ENCODE data around the gene SCG2.

DNA sequence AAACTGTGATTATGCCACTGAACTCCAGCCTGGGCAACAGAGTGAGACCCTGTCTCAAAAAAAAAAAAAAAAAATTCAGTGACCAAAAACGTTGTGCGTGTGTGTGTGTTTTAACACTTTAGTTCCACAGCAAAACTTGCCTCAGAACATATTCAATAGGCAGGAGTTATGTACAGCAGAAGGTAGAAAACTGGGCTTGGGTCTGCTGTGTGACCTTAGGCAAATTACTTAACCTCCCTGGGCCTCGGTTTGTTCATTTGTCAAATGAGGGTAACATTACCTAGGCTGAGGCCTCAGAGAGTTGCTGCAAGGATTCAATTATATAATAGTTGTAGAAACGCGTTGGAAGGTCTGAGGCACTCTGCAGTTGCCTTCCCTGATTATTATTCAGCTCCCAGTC, 10.3 kb upstream of the SCG2 start:
- TF ChIP-seq, protein P1, sequence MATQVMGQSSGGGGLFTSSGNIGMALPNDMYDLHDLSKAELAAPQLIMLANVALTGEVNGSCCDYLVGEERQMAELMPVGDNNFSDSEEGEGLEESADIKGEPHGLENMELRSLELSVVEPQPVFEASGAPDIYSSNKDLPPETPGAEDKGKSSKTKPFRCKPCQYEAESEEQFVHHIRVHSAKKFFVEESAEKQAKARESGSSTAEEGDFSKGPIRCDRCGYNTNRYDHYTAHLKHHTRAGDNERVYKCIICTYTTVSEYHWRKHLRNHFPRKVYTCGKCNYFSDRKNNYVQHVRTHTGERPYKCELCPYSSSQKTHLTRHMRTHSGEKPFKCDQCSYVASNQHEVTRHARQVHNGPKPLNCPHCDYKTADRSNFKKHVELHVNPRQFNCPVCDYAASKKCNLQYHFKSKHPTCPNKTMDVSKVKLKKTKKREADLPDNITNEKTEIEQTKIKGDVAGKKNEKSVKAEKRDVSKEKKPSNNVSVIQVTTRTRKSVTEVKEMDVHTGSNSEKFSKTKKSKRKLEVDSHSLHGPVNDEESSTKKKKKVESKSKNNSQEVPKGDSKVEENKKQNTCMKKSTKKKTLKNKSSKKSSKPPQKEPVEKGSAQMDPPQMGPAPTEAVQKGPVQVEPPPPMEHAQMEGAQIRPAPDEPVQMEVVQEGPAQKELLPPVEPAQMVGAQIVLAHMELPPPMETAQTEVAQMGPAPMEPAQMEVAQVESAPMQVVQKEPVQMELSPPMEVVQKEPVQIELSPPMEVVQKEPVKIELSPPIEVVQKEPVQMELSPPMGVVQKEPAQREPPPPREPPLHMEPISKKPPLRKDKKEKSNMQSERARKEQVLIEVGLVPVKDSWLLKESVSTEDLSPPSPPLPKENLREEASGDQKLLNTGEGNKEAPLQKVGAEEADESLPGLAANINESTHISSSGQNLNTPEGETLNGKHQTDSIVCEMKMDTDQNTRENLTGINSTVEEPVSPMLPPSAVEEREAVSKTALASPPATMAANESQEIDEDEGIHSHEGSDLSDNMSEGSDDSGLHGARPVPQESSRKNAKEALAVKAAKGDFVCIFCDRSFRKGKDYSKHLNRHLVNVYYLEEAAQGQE (tag by site-specific recombination; IDR thresholded peaks at IDR 0.05) = no peak
- TF ChIP-seq ZNF175 (tag by site-specific recombination; IDR thresholded peaks at IDR 0.05) (no peak), ZNF830 (tag by site-specific recombination; IDR thresholded peaks at IDR 0.05; ENCODE audit: low read depth) (no peak), RBAK (tag by site-specific recombination; IDR thresholded peaks at IDR 0.05) (no peak), ZNF777 (tag by site-specific recombination; IDR thresholded peaks at IDR 0.05; ENCODE audit: borderline replicate concordance) (no peak), ZNF792 (tag by site-specific recombination; IDR thresholded peaks at IDR 0.05) (no peak)
- TF ChIP-seq, protein P2, sequence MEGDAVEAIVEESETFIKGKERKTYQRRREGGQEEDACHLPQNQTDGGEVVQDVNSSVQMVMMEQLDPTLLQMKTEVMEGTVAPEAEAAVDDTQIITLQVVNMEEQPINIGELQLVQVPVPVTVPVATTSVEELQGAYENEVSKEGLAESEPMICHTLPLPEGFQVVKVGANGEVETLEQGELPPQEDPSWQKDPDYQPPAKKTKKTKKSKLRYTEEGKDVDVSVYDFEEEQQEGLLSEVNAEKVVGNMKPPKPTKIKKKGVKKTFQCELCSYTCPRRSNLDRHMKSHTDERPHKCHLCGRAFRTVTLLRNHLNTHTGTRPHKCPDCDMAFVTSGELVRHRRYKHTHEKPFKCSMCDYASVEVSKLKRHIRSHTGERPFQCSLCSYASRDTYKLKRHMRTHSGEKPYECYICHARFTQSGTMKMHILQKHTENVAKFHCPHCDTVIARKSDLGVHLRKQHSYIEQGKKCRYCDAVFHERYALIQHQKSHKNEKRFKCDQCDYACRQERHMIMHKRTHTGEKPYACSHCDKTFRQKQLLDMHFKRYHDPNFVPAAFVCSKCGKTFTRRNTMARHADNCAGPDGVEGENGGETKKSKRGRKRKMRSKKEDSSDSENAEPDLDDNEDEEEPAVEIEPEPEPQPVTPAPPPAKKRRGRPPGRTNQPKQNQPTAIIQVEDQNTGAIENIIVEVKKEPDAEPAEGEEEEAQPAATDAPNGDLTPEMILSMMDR (tag by site-specific recombination; IDR thresholded peaks at IDR 0.05) = no peak

Data from HEK293 (cell line).